Liver (tissue), 9 donors: Measurements from ENCODE around the gene PLA2G4D. TPM values are rescaled to one million over a fixed set of nuclear protein-coding genes. Genes with fewer than 3 reads are reported as not detected.

Experiments used
- DNase-seq: peaks from one replicate; pipeline ENCODE4 v3.0.0-alpha.2; 2017; ENCODE audit warnings: low spot score
- H3K27ac ChIP-seq, 2 donors: one replicate each; pipeline ENCODE4 v1.7.0; 2013; ENCODE audit warnings: inconsistent platforms in 2 of 2, low read length in 2 of 2, control low read depth in 1 of 2, low read depth in 1 of 2, mild to moderate bottlenecking in 1 of 2
- H3K27me3 ChIP-seq, 4 donors: one replicate each; pipeline versions ENCODE4 v1.6.1 to v1.7.0; 2013; ENCODE audit warnings: low read length in 3 of 4, inconsistent platforms in 1 of 4, mild to moderate bottlenecking in 1 of 4, moderate library complexity in 1 of 4; ENCODE audit not compliant: control insufficient read depth in 4 of 4, insufficient read depth in 4 of 4
- H3K36me3 ChIP-seq, 4 donors: one replicate each; pipeline versions ENCODE4 v1.6.1 to v1.7.0; 2013; ENCODE audit warnings: low read length in 3 of 4, mild to moderate bottlenecking in 3 of 4, low read depth in 1 of 4, moderate library complexity in 1 of 4; ENCODE audit not compliant: control insufficient read depth in 4 of 4, insufficient read depth in 3 of 4
- H3K4me1 ChIP-seq, 4 donors: one replicate each; pipeline versions ENCODE4 v1.6.1 to v1.7.0; 2013; ENCODE audit warnings: low read length in 3 of 4, mild to moderate bottlenecking in 3 of 4, moderate library complexity in 1 of 4; ENCODE audit not compliant: control insufficient read depth in 4 of 4, insufficient read depth in 4 of 4
- H3K4me3 ChIP-seq, 3 donors: one replicate each; pipeline versions ENCODE4 v1.6.1 to v1.7.0; 2013; ENCODE audit warnings: low read length in 3 of 3, control low read depth in 1 of 3, low read depth in 1 of 3, mild to moderate bottlenecking in 1 of 3
- H3K9ac ChIP-seq, 2 donors: one replicate each; pipeline ENCODE4 v1.7.0; 2013; ENCODE audit warnings: low read length in 2 of 2, mild to moderate bottlenecking in 2 of 2, moderate library complexity in 2 of 2, control low read depth in 1 of 2, low read depth in 1 of 2
- H3K9me3 ChIP-seq, 4 donors: one replicate each; pipeline versions ENCODE4 v1.6.1 to v1.7.0; 2013; ENCODE audit warnings: low read length in 3 of 4; ENCODE audit not compliant: control insufficient read depth in 4 of 4
- EGR1 ChIP-seq, 2 donors: IDR thresholded peaks; 2 replicates each; pipeline ENCODE4 v1.6.1; 2016 to 2018; ENCODE audit warnings: antibody characterized with exemption in 2 of 2, low read depth in 2 of 2
- FOXA1 ChIP-seq: IDR thresholded peaks from 2 replicates; pipeline ENCODE4 v1.6.1; 2016; ENCODE audit warnings: antibody characterized with exemption
- FOXA2 ChIP-seq: IDR thresholded peaks from 2 replicates; pipeline ENCODE4 v1.6.1; 2016; ENCODE audit warnings: antibody characterized with exemption
- GABPA ChIP-seq, 2 donors: IDR thresholded peaks in 1 of 2; conservative IDR thresholded peaks in 1 of 2; 2 replicates each; pipeline ENCODE4 v1.6.1; 2016; ENCODE audit warnings: antibody characterized with exemption in 2 of 2, mild to moderate bottlenecking in 1 of 2, moderate library complexity in 1 of 2
- HNF4A ChIP-seq, 2 donors: conservative IDR thresholded peaks; 2 replicates each; pipeline ENCODE4 v1.6.1; 2016; ENCODE audit warnings: antibody characterized with exemption in 2 of 2, mild to moderate bottlenecking in 2 of 2
- HNF4G ChIP-seq: IDR thresholded peaks from 2 replicates; pipeline ENCODE4 v1.6.1; 2016; ENCODE audit warnings: antibody characterized with exemption
- JUND ChIP-seq, 2 donors: IDR thresholded peaks; 2 replicates each; pipeline ENCODE4 v1.6.1; 2016; ENCODE audit warnings: antibody characterized with exemption in 2 of 2
- NR2F2 ChIP-seq: IDR thresholded peaks from 2 replicates; pipeline ENCODE4 v1.6.1; 2016; ENCODE audit warnings: antibody characterized with exemption
- RAD21 ChIP-seq, 2 donors: IDR thresholded peaks; 2 replicates each; pipeline ENCODE4 v1.6.1; 2016; ENCODE audit warnings: antibody characterized with exemption in 2 of 2, mild to moderate bottlenecking in 2 of 2
- RXRA ChIP-seq, 2 donors: IDR thresholded peaks; 2 replicates each; pipeline ENCODE4 v1.6.1; 2017 to 2018; ENCODE audit warnings: antibody characterized with exemption in 2 of 2, mild to moderate bottlenecking in 1 of 2
- SP1 ChIP-seq: IDR thresholded peaks from 2 replicates; pipeline ENCODE4 v1.6.1; 2018; ENCODE audit warnings: antibody characterized with exemption, mild to moderate bottlenecking
- TAF1 ChIP-seq: conservative IDR thresholded peaks from 2 replicates; pipeline ENCODE4 v1.6.1; 2016; ENCODE audit warnings: antibody characterized with exemption, mild to moderate bottlenecking
- YY1 ChIP-seq: IDR thresholded peaks from 2 replicates; pipeline ENCODE4 v1.6.1; 2016; ENCODE audit warnings: antibody characterized with exemption, mild to moderate bottlenecking
- WGBS: extraction: QIAGEN DNeasy Blood & Tissue Kit; methylation state at CpG from one replicate; pipeline ENCODE4 v1.1.7; 2013; 5-methylcytosine and 5-hydroxymethylcytosine counted together
- polyA plus RNA-seq, 2 donors: library from polyadenylated mRNA; stranded (reverse) in 1 of 2; unstranded in 1 of 2; fragments of 200-250 nt in 1 of 2; fragments of >200 nt in 1 of 2; fragmentation: Nextera tagmentation in 1 of 2; extraction: Ambion mirVana in 1 of 2; gene quantifications; one replicate each; pipeline versions ENCODE4 v1.2.1 to v1.2.3, GENCODE V29; 2013 to 2015
- total RNA-seq, 2 donors: library from RNA; depleted of rRNA; stranded (reverse); fragments of >200 nt; gene quantifications; one replicate each; pipeline ENCODE4 v1.2.3, GENCODE V29; 2014
- TF ChIP-seq, protein P1 (sequence below): IDR thresholded peaks from 2 replicates; pipeline ENCODE4 v1.6.1; 2016; ENCODE audit warnings: antibody characterized with exemption, mild to moderate bottlenecking
- TF ChIP-seq, protein P2 (sequence below): fragments of 150-350 bp; IDR thresholded peaks from 2 replicates; pipeline ENCODE4 v1.5.1; 2017; ENCODE audit warnings: improper control_type of control experiment, low read depth, low read length; ENCODE audit not compliant: missing input control
- TF ChIP-seq, protein P3 (sequence below): IDR thresholded peaks from 2 replicates; pipeline ENCODE4 v1.6.1; 2016; ENCODE audit warnings: antibody characterized with exemption
- TF ChIP-seq, protein P4 (sequence below): IDR thresholded peaks from 2 replicates; pipeline ENCODE4 v1.6.1; 2016; ENCODE audit warnings: antibody characterized with exemption
- TF ChIP-seq, protein P5 (sequence below): IDR thresholded peaks from 2 replicates; pipeline ENCODE4 v1.6.1; 2016; ENCODE audit warnings: antibody characterized with exemption
- donor health status: healthy.
- donor health status: healthy.
- donor health status: healthy.
- donor health status: healthy.
- donor health status: healthy.

Gene PLA2G4D
- total and polyA plus RNA-seq, 4 donors: not detected

DNA sequence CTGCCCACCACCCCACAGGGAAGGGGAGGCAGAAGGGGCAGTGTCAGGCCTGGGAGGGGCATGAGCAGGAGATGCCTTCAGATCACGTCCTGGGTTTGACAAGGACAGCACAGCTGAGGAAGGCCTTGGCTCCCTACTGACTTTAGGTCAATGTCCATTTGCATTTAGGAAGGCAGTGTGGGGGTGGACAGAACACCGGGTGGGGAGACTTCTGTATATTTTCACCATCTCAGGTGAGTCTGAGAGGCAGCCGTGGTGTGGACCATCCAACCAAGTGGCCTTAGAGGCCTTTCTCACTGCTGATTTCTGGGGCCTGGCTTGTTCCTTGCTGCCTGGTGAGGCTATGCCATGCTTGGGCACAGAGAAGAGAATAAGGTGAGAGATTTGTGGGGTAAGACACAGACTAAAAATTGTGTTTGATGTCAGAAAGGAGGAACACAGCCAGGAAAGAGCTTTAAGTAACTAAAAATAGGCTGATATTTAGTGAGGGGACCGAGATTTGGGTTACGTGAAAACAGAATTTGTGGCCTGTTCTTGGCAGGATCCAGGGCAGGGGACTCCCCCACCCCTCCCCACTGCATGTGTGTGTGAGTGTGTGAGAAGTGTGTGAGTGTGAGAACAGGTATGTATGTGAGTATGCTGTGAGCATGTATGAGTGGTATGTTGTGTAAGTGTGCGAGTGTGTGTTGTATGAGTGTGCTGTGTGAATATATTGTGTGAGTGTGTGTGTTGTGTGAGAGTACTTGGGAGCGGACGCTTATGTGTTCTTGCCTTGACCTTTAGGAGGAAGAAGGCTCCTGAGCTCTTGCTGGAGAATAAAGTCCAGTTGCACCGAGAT lies 61.8 kb downstream of the PLA2G4D start:
- Histone ChIP-seq H3K4me3 (no peak overlapping the region), H3K27me3 (no peaks in the 10 kb centered on the region), H3K9ac (no peak overlapping the region), H3K4me1 (peaks cover 0 to 4% (median 2%) of the 10 kb centered on the region in 4 donors), H3K9me3 (no peaks in the 10 kb centered on the region), H3K27ac (no peak overlapping the region), H3K36me3 (no peaks in the 10 kb centered on the region)
- TF ChIP-seq, protein P1, sequence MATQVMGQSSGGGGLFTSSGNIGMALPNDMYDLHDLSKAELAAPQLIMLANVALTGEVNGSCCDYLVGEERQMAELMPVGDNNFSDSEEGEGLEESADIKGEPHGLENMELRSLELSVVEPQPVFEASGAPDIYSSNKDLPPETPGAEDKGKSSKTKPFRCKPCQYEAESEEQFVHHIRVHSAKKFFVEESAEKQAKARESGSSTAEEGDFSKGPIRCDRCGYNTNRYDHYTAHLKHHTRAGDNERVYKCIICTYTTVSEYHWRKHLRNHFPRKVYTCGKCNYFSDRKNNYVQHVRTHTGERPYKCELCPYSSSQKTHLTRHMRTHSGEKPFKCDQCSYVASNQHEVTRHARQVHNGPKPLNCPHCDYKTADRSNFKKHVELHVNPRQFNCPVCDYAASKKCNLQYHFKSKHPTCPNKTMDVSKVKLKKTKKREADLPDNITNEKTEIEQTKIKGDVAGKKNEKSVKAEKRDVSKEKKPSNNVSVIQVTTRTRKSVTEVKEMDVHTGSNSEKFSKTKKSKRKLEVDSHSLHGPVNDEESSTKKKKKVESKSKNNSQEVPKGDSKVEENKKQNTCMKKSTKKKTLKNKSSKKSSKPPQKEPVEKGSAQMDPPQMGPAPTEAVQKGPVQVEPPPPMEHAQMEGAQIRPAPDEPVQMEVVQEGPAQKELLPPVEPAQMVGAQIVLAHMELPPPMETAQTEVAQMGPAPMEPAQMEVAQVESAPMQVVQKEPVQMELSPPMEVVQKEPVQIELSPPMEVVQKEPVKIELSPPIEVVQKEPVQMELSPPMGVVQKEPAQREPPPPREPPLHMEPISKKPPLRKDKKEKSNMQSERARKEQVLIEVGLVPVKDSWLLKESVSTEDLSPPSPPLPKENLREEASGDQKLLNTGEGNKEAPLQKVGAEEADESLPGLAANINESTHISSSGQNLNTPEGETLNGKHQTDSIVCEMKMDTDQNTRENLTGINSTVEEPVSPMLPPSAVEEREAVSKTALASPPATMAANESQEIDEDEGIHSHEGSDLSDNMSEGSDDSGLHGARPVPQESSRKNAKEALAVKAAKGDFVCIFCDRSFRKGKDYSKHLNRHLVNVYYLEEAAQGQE: no peak
- 93% methylated on average over 9 of the region's 9 CpGs for WGBS
- no peak for DNase-seq

DNA sequence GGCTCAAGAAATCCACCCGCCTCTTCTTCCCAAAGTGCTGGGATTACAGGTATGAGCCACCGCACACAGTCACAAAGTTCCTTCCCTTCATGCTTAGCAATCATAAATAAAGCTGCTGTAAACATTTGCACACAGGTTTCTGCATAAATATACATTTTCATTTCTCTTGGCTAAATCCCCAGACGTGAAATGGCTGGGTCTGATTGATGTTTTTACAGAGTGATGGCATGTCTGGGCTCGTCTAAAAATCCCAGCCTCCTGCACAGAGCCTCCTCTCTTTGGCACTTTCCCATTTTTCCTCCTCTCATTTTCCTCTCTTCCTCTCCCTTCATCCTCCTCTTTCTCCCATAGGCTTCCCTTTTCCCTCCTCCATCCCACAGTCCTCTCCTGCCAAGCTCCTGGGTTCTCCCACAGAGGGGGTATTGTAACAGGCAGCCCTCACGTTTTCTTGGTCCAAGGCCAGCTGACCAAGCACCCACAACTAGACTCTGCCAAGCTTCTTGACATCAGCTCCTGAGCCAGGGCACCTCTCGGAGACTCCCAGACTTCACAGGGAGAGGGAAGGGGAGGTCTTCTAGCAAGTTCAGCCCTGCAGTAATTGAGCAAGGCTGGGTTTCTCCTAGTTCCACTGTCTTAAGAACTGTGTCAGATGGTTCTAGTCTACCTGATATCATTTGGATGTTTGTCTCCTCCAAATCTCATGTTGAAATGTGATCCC lies 63.0 kb downstream of the PLA2G4D start:
- H3K27ac ChIP-seq: no peak overlapping the region
- H3K27me3 ChIP-seq: no peaks in the 10 kb centered on the region
- H3K9me3 ChIP-seq: no peaks in the 10 kb centered on the region
- TF ChIP-seq, protein P1: no peak
- TF ChIP-seq, protein P2, sequence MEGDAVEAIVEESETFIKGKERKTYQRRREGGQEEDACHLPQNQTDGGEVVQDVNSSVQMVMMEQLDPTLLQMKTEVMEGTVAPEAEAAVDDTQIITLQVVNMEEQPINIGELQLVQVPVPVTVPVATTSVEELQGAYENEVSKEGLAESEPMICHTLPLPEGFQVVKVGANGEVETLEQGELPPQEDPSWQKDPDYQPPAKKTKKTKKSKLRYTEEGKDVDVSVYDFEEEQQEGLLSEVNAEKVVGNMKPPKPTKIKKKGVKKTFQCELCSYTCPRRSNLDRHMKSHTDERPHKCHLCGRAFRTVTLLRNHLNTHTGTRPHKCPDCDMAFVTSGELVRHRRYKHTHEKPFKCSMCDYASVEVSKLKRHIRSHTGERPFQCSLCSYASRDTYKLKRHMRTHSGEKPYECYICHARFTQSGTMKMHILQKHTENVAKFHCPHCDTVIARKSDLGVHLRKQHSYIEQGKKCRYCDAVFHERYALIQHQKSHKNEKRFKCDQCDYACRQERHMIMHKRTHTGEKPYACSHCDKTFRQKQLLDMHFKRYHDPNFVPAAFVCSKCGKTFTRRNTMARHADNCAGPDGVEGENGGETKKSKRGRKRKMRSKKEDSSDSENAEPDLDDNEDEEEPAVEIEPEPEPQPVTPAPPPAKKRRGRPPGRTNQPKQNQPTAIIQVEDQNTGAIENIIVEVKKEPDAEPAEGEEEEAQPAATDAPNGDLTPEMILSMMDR: no peak
- TF ChIP-seq JUND (IDR thresholded peaks at IDR 0.05) (no peak), TAF1 (no peak), FOXA2 (no peak), EGR1 (IDR thresholded peaks at IDR 0.05; ENCODE audit: low read depth in 2 of 2) (no peak), YY1 (no peak), FOXA1 (no peak), SP1 (no peak), NR2F2 (no peak), HNF4G (no peak), HNF4A (conservative IDR thresholded peaks at IDR 0.05) (no peak), GABPA (IDR thresholded peaks at IDR 0.05 in 1 of 2, conservative IDR thresholded peaks at IDR 0.05 in 1 of 2) (no peak), RXRA (IDR thresholded peaks at IDR 0.05) (no peak), RAD21 (IDR thresholded peaks at IDR 0.05) (no peak)
- TF ChIP-seq, protein P3, sequence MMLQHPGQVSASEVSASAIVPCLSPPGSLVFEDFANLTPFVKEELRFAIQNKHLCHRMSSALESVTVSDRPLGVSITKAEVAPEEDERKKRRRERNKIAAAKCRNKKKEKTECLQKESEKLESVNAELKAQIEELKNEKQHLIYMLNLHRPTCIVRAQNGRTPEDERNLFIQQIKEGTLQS: no peak
- TF ChIP-seq, protein P4, sequence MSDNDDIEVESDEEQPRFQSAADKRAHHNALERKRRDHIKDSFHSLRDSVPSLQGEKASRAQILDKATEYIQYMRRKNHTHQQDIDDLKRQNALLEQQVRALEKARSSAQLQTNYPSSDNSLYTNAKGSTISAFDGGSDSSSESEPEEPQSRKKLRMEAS: no peak
- TF ChIP-seq, protein P5, sequence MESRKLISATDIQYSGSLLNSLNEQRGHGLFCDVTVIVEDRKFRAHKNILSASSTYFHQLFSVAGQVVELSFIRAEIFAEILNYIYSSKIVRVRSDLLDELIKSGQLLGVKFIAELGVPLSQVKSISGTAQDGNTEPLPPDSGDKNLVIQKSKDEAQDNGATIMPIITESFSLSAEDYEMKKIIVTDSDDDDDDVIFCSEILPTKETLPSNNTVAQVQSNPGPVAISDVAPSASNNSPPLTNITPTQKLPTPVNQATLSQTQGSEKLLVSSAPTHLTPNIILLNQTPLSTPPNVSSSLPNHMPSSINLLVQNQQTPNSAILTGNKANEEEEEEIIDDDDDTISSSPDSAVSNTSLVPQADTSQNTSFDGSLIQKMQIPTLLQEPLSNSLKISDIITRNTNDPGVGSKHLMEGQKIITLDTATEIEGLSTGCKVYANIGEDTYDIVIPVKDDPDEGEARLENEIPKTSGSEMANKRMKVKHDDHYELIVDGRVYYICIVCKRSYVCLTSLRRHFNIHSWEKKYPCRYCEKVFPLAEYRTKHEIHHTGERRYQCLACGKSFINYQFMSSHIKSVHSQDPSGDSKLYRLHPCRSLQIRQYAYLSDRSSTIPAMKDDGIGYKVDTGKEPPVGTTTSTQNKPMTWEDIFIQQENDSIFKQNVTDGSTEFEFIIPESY: no peak
- H3K4me1 ChIP-seq: peaks cover 0 to 3% (median 1%) of the 10 kb centered on the region in 4 donors
- WGBS: 81% methylated on average over 6 of the region's 6 CpGs
- no peak for DNase-seq
- no peak overlapping the region for H3K9ac ChIP-seq
- no peaks in the 10 kb centered on the region for H3K36me3 ChIP-seq
- H3K4me3 ChIP-seq: no peak overlapping the region
